MM.1S (cell line): ENCODE measurements around the gene GINS3.

ENCODE experiments used
- CTCF ChIP-seq: fragments of 300-600 bp; sonication (generic); IDR thresholded peaks from 2 replicates; pipeline ENCODE4 v1.5.1; 2016; ENCODE audit warnings: antibody characterized with exemption, low read length, mixed read lengths
- EZH2 ChIP-seq: fragments of 300-600 bp; sonication (generic); optimal IDR thresholded peaks from 2 replicates; pipeline ENCODE3; 2017; ENCODE audit warnings: low read depth, mild to moderate bottlenecking, antibody characterized with exemption, low read length, mixed read lengths
- EZH2phosphoT487 ChIP-seq: fragments of 300-600 bp; sonication (generic); IDR thresholded peaks from 2 replicates; pipeline ENCODE4 v1.6.1; 2018; ENCODE audit warnings: antibody characterized with exemption, low read length

- TF ChIP-seq CTCF: no peak
- no peak for TF ChIP-seq EZH2
- no peak for TF ChIP-seq EZH2phosphoT487
Observed at GRCh38 chr16:58444265-58444664, 52.0 kb downstream of the GINS3 start.
